Activated T-cell treated with anti-CD3 and anti-CD28 coated beads, Interleukin-2, amount 50 U/mL, for 24 hours (primary cell): ENCODE data around the gene NPPC.
A peak's percentile ranks its signal among the peaks of the same experiment; 100 is the strongest.

Experiments
- DNase-seq: peaks from one replicate; pipeline ENCODE4 v3.0.0-alpha.2; 2020
- H3K27ac Mint-ChIP-seq: 2 replicates; pipeline ENCODE4 v1.8.0; 2020; ENCODE audit warnings: mild to moderate bottlenecking, mixed read lengths
- H3K27me3 Mint-ChIP-seq: 2 replicates; pipeline ENCODE4 v1.8.0; 2020; ENCODE audit warnings: mixed read lengths
- H3K36me3 Mint-ChIP-seq: 2 replicates; pipeline ENCODE4 v1.8.0; 2020; ENCODE audit warnings: low read depth, mixed read lengths
- H3K4me1 Mint-ChIP-seq: 2 replicates; pipeline ENCODE4 v1.8.0; 2020; ENCODE audit warnings: low read depth, mixed read lengths
- H3K4me3 Mint-ChIP-seq: 2 replicates; pipeline ENCODE4 v1.8.0; 2020; ENCODE audit warnings: mild to moderate bottlenecking, moderate library complexity, mixed read lengths
- H3K9me3 Mint-ChIP-seq: 2 replicates; pipeline ENCODE4 v1.8.0; 2020; ENCODE audit warnings: mixed read lengths

Gene NPPC

DNA sequence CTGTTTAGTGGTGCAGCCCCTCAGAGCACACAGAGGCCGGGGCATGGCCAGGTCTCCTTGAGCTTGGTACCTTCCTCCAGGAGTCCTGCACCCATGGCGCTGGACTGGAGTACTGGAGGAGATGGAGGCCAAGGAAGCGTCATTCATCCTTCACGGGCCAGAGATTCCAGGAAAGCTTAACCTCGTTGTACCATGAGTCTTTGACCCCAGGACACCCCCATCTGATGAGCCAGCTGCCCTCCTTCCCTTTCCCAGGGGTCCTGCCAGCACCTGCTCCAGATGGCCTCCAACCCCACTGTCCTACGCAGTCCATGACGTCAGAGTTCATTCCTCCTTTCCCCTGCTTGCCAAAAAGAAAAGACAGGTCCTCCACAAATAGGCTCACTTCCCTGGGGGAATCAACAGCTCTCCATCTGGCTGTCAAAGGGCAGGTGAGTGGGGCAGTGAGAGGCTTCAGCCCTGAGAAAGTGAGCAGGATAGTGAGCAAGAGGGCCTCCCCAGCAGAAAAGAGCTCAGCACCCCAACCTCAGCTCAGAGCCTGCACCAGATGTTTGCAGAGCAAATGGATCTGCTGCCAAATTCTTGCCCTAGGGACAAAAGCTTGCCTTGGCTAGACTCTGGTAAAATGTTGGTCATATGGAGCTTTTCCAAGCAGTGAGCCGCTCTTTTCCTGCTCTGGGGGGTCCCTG, 4.5 kb upstream of the NPPC start:
- Mint-ChIP-seq H3K4me1 (peaks cover 10% of the 10 kb centered on the region), H3K36me3 (no peaks in the 10 kb centered on the region), H3K27ac (no peak overlapping the region), H3K4me3 (no peak overlapping the region), H3K27me3 (peaks cover 35% of the 10 kb centered on the region), H3K9me3 (no peaks in the 10 kb centered on the region)
- no peak for DNase-seq

DNA sequence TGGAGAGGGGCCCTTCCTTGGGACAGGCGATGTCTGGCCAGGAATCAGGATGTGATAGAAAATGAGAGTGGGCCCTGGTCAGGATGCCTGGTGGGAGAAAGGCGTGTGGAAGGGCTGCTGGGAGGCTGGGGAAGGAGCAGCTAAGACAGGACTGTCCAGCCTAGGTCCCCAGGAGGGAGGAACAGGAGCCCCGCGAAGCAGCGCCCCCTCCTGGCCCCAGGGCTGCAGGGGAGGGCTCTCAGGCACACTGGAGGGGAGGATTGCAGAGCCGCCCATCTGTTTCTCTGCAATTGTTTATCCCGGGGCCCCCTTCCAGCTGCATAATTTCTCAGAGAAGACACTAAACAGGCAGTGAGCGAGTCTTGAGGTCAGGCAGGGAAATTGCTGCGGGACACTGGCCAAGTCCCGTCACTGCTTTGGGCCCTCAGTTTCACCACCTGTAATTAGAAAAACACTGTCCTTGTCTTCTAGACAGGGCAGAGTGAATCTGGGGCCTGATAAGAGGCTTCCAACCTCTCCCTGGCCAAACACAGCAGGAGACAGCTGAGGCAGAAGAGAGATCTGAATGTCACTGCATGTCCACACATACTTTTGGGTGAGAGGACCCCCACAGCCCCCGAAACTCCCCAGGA, 3.9 kb upstream of the NPPC start:
- H3K36me3 Mint-ChIP-seq, result no peaks in the 10 kb centered on the region
- peak; percentile 47 for DNase-seq
- H3K9me3 Mint-ChIP-seq, result no peaks in the 10 kb centered on the region
- H3K4me1 Mint-ChIP-seq, result peaks cover 10% of the 10 kb centered on the region
- peaks cover 35% of the 10 kb centered on the region for H3K27me3 Mint-ChIP-seq
- no peak overlapping the region for H3K27ac Mint-ChIP-seq
- no peak overlapping the region for H3K4me3 Mint-ChIP-seq

DNA sequence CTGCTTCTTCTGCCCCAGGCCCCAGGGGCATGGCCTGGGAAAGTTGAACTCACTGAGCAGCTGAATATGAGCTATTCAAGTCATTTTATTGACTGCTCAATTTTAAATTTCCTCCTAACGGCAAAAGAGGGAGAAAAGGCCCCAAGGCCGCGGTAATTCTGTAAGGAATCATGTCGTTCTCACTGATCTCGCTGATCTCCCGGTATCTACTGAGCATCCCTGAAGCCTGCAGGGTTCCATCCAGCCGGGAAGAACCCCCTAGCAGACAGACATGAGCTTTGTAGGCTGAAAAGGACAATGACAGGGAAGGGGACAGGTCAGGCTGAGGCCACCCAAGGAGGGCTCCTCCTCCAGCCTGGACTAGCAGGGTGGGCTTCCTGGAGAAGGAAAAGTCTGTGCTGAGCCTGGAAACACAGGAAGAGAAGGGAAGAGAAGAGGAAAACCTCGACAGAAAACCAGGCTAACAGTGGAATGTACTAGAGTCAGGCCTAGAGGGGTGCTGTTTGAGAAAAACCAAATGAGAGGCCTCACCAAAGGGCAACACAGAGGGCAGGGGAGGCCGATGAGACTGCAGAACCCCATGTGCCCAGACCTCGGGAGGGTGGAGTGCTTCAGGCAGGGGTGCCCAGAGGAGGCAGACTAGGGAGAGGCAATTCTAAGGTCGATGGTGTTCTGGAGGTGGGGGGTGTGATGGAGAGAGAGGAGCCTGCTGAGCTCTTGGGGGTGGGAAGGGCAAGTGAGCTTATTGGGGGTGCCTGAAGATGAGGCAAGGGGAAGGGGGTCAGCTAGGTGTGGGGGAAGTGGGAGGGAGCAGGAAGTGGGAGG, 2.9 kb upstream of the NPPC start:
- Mint-ChIP-seq H3K4me1 (peaks cover 11% of the 10 kb centered on the region), H3K27ac (no peak overlapping the region), H3K36me3 (no peaks in the 10 kb centered on the region), H3K9me3 (no peaks in the 10 kb centered on the region), H3K27me3 (peaks cover 45% of the 10 kb centered on the region), H3K4me3 (no peak overlapping the region)
- no peak for DNase-seq

DNA sequence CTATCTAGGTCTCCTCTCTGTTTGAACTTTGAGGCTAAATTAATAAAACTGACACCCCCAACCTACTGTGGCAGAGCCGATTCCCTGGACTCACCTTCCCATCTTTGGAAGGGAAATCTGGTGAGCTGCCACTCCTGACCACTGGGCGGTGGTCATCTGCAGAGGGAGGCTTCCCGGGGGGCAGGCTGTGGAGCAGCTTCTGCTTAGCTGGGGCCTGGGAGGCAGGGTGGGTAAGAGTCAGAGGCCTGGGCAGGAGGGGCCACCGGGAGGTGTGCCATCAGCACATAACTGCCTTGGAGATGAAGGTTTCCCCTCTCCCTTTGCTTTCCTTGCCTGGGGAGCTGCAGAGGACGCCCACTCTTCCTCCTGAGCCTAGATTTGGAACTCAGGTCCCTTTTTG, 2.3 kb upstream of the NPPC start:
- Mint-ChIP-seq H3K27me3 (peaks cover 51% of the 10 kb centered on the region), H3K27ac (no peak overlapping the region), H3K36me3 (no peaks in the 10 kb centered on the region), H3K4me1 (peaks cover 11% of the 10 kb centered on the region), H3K4me3 (no peak overlapping the region), H3K9me3 (no peaks in the 10 kb centered on the region)
- no peak for DNase-seq

DNA sequence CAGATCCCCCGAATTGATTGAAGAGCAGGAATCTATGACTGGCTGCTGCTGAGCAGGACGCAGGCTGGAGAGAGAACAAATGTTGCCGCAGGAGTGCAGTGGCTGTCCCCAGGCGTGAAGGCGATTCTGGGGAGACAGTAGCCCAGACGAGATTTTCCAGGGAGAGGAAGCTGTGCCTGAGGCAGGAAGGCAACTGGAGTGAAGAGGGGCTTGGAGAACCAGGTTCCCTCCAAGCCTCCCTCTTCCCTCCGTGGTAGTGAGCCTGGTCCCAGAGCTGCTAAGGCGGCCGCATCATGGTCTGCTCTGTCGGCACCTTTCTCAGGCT, 1.3 kb upstream of the NPPC start:
- DNase-seq, result no peak
- no peak overlapping the region for H3K27ac Mint-ChIP-seq
- H3K4me3 Mint-ChIP-seq, result no peak overlapping the region
- peaks cover 11% of the 10 kb centered on the region for H3K4me1 Mint-ChIP-seq
- peaks cover 60% of the 10 kb centered on the region for H3K27me3 Mint-ChIP-seq
- no peaks in the 10 kb centered on the region for H3K36me3 Mint-ChIP-seq
- H3K9me3 Mint-ChIP-seq, result no peaks in the 10 kb centered on the region

DNA sequence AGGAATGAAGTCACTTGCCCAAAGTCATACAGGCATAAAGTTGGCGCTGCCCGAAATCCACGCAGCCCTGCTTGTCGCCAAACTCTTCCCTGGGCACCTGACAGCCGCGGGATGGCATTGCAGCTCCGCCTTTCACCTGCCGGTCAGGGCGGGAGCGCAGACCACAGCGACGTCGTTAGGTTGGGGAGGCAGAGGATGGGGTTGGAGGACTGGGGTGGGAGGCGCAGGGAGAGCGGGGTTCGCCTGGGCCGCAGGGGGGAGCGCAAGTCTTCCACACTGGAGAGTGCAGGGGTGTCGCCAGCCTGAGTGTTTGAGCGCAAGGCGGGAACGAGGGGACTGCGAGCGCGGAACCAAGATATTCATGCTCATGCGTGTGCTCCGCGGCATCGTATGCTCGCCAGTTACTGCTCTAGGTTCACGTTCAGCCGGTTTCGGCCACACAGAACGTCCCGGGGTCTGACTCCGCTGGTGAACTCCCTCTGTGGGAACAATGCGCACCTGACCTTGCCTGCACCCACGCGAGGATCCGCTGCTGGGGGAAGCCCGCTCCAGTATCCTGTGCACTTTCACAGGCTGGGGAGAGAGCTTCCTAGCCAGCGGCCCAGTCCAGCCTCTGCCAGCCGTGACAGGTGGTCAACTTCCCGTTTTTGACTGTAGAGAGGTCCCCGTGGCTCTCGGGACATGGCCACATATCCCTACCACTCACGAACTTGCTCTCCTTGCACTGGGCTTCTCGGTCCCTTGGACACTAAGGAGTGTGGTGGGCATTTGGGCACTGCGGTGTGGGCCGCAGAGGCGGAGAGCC, 767 bp upstream of the NPPC start:
- H3K4me3 Mint-ChIP-seq, result peak overlapping the region; percentile 73
- no peak for DNase-seq
- H3K36me3 Mint-ChIP-seq, result no peaks in the 10 kb centered on the region
- H3K4me1 Mint-ChIP-seq, result peaks cover 11% of the 10 kb centered on the region
- no peaks in the 10 kb centered on the region for H3K9me3 Mint-ChIP-seq
- H3K27me3 Mint-ChIP-seq, result peaks cover 65% of the 10 kb centered on the region
- no peak overlapping the region for H3K27ac Mint-ChIP-seq

DNA sequence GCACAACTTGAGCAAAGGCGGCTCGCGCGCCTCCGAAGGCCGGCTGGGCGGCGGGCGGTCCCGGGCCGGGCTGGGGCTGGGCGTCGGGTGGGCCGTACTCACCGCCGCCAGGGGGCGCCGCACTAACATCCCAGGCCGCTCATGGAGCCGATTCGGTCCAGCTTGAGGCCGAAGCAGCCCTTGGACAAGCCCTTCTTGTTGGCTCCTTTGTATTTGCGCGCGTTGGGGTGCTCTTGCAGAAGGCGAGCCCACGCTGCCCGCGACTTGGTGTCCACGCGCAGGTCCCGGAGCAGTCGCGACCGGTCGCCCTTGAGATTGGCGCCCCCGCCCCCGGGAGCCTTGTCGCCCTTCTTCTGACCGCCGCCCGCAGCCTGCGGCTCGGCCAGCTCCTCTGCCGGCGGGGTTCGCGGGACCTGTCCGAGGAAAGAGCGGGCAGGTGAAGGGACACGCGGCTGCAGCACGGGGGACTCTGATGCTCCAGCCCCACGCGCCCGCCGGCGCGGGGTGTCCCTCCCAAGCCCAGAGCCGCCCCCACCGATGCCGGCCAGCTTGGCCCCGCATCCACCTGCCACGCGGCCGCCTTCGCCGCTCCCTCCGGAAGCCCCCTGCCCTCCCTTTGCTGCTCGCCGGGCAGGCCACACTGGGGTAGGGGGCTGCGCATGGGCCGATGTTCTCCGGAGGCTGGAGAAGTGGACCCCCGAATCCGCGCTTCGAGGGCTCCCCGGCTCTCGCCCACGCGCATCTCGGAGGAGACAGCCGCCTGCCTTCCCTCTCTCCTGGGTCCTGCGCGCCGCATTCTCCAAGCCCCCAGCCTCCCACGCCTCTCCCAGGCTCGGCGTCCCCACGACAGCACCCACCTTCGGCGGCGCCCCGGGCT, 655 bp downstream of the NPPC start:
- H3K27ac Mint-ChIP-seq, result no peak overlapping the region
- no peaks in the 10 kb centered on the region for H3K36me3 Mint-ChIP-seq
- H3K4me1 Mint-ChIP-seq, result peaks cover 11% of the 10 kb centered on the region
- no peaks in the 10 kb centered on the region for H3K9me3 Mint-ChIP-seq
- peak; percentile 85 for DNase-seq
- H3K4me3 Mint-ChIP-seq, result peak overlapping the region; percentile 65
- H3K27me3 Mint-ChIP-seq, result peaks cover 65% of the 10 kb centered on the region

DNA sequence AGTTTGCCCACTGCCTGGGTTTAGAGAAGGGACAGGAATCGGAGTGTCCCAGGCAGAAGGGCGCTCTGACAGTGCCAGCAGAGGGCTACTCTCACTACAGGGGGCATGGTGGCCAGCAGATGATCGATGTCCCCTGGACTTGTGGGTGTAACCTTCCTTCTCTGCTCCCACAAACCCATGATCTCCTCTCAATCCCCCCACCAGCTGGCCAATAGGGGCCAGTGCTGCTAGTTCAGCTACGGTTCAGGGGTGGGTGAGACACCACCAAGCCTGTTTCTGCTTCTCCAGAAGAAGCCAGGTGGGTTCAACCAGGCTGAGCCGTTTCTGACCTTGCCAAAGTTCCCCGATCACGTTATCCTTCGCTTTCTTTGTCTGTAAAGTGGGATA, 1.3 kb downstream of the NPPC start:
- no peaks in the 10 kb centered on the region for H3K36me3 Mint-ChIP-seq
- no peak overlapping the region for H3K4me3 Mint-ChIP-seq
- no peak for DNase-seq
- H3K4me1 Mint-ChIP-seq, result peaks cover 11% of the 10 kb centered on the region
- no peaks in the 10 kb centered on the region for H3K9me3 Mint-ChIP-seq
- H3K27ac Mint-ChIP-seq, result no peak overlapping the region
- H3K27me3 Mint-ChIP-seq, result peaks cover 64% of the 10 kb centered on the region

DNA sequence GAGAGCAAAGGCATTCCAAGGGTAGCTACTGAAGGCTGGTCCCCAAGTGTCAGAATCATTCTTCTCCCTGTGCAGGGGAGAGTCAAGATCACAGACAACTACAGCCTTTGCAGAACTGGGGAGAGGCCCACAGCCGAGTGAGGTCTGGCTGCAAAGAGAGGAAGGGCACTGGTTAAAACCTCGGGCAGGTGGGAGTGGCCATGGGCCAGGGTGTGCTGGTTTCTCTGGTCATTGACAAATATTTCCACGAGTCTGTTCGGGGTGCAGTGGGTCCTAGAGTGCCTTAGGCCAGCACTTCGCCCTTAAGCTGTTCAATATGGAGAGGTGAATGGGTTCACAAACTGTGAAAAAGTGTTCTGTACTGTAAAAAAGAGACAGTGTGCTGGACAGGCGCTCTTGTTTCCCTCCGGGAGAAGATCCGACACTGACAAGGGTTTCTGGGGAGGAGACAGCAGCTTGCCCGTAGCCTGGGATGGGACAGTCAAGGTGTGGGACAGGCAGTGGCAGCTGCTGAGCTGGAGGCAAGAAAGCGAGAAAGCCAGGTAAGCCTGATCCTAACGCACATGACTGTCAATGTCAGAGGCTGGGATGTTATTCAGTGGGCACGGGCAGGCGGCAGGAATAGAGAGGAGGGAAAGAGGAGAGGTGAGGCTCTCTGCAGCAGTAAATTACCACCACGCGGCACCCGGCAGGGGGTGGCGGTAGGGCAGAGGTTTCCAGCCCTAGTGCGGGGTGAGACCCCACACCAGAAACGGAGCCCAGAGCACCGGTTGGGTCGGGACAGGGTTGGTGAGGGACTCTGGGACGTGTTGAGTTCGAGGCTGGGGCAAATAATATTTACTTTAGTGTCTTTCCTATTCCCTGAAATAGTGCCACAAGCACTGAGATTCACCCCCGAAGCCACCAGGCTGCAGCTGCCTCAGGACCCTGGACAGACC, 2.0 kb downstream of the NPPC start:
- Mint-ChIP-seq H3K27ac (no peak overlapping the region), H3K4me1 (peaks cover 11% of the 10 kb centered on the region), H3K4me3 (no peak overlapping the region), H3K36me3 (no peaks in the 10 kb centered on the region), H3K9me3 (no peaks in the 10 kb centered on the region), H3K27me3 (peaks cover 58% of the 10 kb centered on the region)
- no peak for DNase-seq

DNA sequence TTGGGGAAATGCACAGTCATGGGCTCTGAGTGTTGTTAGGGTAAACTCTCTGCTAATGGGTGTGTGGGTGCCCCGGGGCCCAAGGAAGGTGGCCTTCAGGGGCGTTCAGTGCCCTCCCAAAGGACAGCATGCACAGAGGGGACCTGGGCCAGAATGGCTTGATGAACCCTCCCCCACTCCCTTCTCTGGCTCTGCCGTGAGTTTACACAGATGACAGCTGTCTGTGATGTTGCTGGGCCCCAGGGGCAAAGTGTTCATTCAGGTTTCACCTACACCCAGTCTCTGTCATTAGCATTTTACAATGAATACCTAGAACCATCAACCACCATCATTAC, 3.2 kb downstream of the NPPC start:
- H3K9me3 Mint-ChIP-seq, result no peaks in the 10 kb centered on the region
- no peaks in the 10 kb centered on the region for H3K36me3 Mint-ChIP-seq
- no peak overlapping the region for H3K4me3 Mint-ChIP-seq
- H3K27ac Mint-ChIP-seq, result no peak overlapping the region
- DNase-seq, result peak; percentile 9
- H3K4me1 Mint-ChIP-seq, result peaks cover 11% of the 10 kb centered on the region
- H3K27me3 Mint-ChIP-seq, result peaks cover 46% of the 10 kb centered on the region

DNA sequence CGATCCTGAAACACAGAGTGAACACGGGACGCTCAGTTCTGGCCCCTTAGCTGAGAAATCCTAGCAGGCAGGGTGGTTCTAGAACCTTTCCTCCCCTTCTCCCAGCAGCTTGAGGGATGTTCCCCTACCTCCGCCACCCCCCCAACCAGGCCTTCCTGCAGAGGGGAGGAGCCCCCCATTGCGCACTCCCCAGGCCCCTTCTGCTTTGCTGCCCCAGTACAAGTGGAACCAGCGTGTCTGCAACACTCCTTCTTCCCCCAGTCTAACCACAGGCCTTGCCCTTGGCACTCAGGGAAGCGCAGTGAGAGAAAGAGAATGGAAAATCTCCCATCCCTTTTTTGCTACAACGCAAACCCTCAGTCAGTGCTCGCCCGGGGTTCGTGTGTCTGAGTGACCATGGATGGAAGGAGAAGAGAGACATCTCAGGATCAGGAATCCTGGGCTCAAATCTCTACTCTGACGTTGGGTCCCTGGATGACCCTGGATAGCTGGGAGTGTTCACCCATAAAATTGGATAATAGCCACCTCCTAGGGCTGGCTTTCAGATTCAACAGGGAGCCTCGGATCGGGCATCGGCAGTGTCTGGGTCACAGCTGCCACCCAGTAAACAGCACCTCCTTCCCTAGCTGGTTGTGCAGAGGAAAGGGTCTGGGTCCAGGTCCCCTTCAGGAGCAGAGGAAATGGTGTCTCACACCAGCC, 3.7 kb downstream of the NPPC start:
- Mint-ChIP-seq H3K4me1 (peaks cover 11% of the 10 kb centered on the region), H3K27me3 (peaks cover 41% of the 10 kb centered on the region), H3K27ac (no peak overlapping the region), H3K36me3 (no peaks in the 10 kb centered on the region), H3K9me3 (no peaks in the 10 kb centered on the region), H3K4me3 (no peak overlapping the region)
- no peak for DNase-seq

DNA sequence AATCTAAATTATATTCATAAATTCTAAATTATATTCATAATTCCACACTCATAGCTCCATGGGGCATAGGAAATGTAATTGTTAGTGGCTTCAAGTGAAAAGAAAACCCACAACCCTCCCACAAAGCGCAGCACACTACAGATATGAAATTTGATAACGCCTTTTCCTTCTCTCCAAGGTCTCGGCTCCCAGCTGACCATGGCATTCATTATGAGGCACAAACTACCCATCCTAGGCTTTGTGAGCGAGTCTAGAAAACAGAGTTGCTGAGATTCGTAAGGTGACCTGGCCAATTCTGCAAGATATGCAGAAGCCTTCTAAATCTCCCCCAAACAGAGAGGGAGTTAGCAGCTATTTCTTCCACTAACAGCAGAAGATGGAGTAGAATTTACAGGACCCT, 5.4 kb downstream of the NPPC start:
- DNase-seq, result no peak
- H3K4me1 Mint-ChIP-seq, result peaks cover 5% of the 10 kb centered on the region
- H3K4me3 Mint-ChIP-seq, result no peak overlapping the region
- H3K9me3 Mint-ChIP-seq, result no peaks in the 10 kb centered on the region
- no peaks in the 10 kb centered on the region for H3K36me3 Mint-ChIP-seq
- no peak overlapping the region for H3K27ac Mint-ChIP-seq
- peaks cover 29% of the 10 kb centered on the region for H3K27me3 Mint-ChIP-seq

DNA sequence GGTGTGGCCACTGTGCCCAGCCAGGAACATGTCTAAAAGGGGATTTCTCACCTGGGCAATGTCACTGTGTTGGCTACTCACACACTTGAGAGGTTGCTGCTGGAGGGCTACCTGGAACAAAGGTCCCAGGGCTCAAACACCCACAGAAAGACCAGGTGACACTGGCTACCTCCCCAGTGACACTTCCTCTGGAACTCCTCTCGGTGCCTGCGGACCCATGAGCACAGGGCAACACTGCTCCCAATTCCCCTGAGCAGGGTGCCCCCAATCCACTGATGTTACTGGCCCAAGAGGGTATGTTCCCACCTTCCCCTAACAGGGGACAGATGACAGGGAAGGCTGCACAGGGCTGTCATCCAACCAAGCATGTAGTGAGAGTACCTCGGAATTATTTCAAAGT, 5.8 kb downstream of the NPPC start:
- peaks cover 5% of the 10 kb centered on the region for H3K4me1 Mint-ChIP-seq
- no peaks in the 10 kb centered on the region for H3K9me3 Mint-ChIP-seq
- no peak overlapping the region for H3K4me3 Mint-ChIP-seq
- H3K27ac Mint-ChIP-seq, result no peak overlapping the region
- peaks cover 29% of the 10 kb centered on the region for H3K27me3 Mint-ChIP-seq
- DNase-seq, result no peak
- no peaks in the 10 kb centered on the region for H3K36me3 Mint-ChIP-seq
